Fibroblast of skin of right biceps (primary cell): ENCODE data around the gene TBC1D20.
"Not testable (repeated sequence)": the region's sequence is repeated elsewhere in the genome, so short reads cannot be mapped to it uniquely, and the experiment has no call there.

Experiments
- DNase-seq: peaks from one replicate; pipeline ENCODE4 v3.0.0-alpha.2; 2013

The TBC1D20 gene

DNA sequence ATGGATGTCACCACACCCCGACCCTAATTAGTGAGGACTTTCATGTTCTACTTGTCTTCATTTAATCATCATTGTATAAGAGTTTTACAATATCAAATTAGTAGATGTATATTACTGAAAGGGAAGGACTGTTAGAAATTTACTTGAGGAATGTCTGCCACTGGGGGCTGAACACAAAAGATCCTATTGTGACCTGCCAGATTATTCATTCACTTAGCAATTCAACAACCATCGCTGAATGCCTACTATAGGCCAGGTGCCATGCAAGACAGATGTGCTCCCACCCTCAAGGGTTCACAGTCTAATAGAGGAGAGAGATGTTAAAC, 62.2 kb downstream of the TBC1D20 start:
- DNase-seq, result no peak

- DNase-seq, result no peak
These were observed 63.1 kb downstream of the TBC1D20 start for GRCh38 chr20:399182-399707.

- no peak for DNase-seq
These were observed 64.7 kb downstream of the TBC1D20 start for GRCh38 chr20:397432-398237.

GRCh38 chr20:396619-397431, 65.5 kb downstream of the TBC1D20 start:
- DNase-seq, result no peak

GRCh38 chr20:396252-396618, 66.1 kb downstream of the TBC1D20 start:
- DNase-seq, result no peak

DNA sequence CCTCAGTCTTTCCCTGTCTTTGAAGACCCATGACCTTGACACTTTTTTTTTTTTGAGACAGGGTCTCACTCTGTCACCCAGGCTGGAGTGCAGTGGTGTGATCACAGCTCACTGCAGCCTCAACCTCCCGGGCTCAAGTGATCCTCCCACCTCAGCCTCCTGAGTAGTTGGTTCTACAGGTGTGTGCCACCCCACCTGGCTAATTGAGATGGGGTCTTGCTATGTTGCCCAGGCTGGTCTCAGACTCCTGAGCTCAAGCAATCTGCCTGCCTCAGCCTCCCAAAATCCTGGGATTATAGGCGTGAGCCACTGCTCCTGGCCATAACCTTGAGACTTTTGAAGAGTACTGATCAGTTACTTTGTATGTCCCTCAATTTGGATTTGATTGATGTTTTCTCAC, 69.0 kb downstream of the TBC1D20 start:
- not testable (repeated sequence) for DNase-seq

DNA sequence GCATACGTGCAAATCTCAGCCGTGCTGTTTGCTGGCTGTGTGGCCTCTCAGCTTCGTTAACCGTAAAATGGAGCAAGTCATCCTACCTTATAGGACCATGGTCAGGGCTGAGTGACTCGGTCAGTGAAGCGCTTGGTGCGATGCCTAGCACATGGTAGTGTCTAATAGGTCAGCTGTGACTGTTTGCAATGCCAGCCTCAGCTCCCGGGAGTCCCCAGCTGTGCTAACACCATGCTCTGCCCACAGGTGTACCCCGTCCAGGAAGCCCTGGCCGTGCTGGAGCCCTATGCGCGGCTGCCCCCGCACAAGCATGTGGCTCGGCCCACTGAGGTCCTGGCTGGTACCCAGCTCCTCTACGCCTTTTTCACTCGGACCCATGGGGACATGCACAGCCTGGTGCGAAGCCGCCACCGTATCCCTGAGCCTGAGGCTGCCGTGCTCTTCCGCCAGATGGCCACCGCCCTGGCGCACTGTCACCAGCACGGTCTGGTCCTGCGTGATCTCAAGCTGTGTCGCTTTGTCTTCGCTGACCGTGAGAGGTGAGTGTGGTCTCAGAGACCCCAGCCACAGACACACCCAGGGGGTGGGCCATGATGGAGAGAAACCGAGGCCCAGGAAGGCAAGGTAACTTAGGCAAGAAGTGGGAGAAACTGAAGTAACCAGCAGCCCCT, 71.2 kb downstream of the TBC1D20 start:
- DNase-seq, result no peak

DNA sequence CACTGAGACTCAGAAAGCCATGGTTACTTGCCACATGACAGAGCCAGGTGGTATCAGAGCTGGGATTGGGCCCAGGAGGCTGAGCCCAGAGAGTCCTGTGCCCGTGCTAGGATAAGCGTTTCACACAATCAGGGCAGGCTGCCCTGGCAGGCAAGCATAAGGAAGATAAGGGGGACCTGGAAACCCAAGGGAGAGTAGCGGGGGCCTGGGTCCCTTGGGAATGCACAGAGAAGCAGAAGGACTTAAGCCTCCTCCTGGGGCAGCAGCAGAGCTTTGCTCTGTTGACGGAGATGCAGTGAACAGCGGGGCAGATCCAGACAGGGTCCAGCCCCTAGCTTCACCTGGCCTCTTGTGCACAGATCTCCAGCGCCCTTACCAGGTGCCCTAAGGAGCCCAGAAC, 73.1 kb downstream of the TBC1D20 start:
- no peak for DNase-seq

DNA sequence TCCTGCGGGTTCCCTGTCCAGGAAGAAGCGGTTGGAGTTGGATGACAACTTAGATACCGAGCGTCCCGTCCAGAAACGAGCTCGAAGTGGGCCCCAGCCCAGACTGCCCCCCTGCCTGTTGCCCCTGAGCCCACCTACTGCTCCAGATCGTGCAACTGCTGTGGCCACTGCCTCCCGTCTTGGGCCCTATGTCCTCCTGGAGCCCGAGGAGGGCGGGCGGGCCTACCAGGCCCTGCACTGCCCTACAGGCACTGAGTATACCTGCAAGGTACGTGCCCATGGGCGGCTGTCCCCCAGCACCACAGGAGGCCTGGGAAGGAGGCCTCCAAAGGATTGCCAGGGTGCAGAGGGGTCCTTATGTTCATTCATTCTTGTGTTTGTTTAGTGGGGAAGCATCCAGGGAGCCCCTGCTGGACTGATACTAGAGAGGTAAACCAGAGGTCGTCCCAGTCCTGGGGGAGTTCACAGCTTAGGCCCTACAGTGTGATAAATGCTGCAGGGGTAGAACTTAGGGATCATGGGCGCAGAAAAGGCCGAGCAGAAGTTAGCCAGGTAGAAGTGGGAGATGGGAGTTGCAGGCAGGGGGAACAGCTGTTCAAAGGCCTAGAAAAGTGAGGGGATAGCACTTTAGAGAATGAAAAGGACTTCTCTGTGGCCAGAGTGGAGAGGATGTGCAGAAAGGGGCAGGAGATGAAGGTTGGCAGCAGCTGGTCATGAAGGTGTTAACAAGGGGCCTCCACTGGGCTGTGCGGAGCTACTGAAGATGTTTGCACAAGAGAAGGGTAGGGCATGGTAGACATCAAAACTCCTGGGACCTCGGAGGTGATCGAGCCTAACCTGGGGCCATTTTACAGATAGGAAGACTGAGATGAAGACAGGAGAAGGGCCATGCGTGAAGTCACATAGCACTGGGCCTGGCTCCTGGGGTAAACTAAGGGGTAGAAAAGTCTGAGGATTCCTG, 74.0 kb downstream of the TBC1D20 start:
- no peak for DNase-seq

DNA sequence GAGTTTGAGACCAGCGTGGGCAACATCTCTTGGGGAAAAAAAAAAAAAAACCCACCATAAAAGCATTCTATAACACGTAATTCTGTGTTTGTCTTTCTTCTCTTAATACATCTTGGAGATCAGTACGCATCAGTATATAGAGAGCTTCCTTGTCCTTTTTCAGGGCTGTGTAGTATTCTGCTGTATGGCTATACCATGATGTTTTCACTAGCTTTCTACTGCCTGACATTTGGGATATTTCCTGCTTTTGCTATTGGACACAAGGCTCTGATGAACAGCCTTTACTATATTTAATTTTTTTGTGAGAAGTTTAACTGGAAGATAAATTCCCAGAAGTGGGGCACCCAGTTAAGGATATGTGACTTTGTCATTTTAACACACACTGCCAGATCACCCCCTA, 74.8 kb downstream of the TBC1D20 start:
- DNase-seq, result no peak

DNA sequence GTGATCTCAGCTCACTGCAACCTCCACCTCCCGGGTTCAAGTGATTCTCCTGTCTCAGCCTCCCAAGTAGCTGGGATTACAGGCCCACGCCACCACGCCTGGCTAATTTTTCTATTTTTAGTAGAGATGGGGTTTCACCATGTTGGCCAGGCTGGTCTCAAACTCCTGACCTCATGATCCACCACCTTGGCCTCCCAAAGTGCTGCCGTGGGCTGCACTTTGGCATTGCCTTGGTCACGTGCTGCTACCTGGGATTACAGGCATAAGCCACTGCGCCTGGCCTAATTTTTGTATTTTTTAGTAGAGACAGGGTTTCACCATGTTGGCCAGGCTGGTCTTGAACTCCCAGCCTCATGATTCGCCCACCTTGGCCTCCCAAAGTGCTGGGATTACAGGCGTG, 75.7 kb downstream of the TBC1D20 start:
- not testable (repeated sequence) for DNase-seq
